ENCODE results near the gene CDC25B.
A peak's percentile ranks its signal among the peaks of the same experiment; 100 is the strongest.

Gene CDC25B

GRCh38 chr20:3803289-3803688, 7.2 kb downstream of the CDC25B start:
- Histone ChIP-seq H3K4me1 (ENCODE audit: control insufficient read depth, insufficient read depth, low read depth, low read length) (peaks cover 37% of the 10 kb centered on the region), H3K79me1 (replicated peaks; ENCODE audit: low read length, poor library complexity, severe bottlenecking) (peaks cover 15% of the 10 kb centered on the region), H2BK15ac (ENCODE audit: low read depth, poor library complexity, severe bottlenecking) (peak overlapping the region; percentile 37), H2BK120ac (ENCODE audit: low read depth, low read length) (no peak overlapping the region), H3K4me2 (ENCODE audit: low read length, poor library complexity, severe bottlenecking) (no peak overlapping the region), H4K8ac (ENCODE audit: low read length) (no peak overlapping the region), H3K14ac (ENCODE audit: low read length in 2 of 2) (no peak overlapping the region), H3K27me3 (ENCODE audit: control insufficient read depth in 1 of 2, insufficient read depth in 1 of 2, low read length in 2 of 2) (no peaks in the 10 kb centered on the region), H4K91ac (ENCODE audit: low read length) (peak overlapping the region; percentile 35), H3K36me3 (ENCODE audit: control insufficient read depth in 1 of 2, insufficient read depth in 2 of 2, low read depth in 1 of 2, low read length in 2 of 2) (peaks cover 62 to 79% of the 10 kb centered on the region in 2 experiments), H3K4me3 (ENCODE audit: insufficient read depth in 1 of 2, low read depth in 1 of 2, low read length in 2 of 2) (no peak overlapping the region), H3K9ac (ENCODE audit: low read length) (peak overlapping the region; percentile 1), H3K27ac (ENCODE audit: low read length, poor library complexity, severe bottlenecking) (no peak overlapping the region), H2AK5ac (ENCODE audit: low read length, severe bottlenecking) (no peak overlapping the region), H3K23ac (ENCODE audit: low read length in 2 of 2) (no peak overlapping the region), H3K9me3 (ENCODE audit: control insufficient read depth, low read length) (no peaks in the 10 kb centered on the region), H3K4ac (ENCODE audit: low read depth in 1 of 2, low read length in 2 of 2) (no peak overlapping the region), H2AFZ (ENCODE audit: low read depth, low read length) (no peak overlapping the region), H3K18ac (ENCODE audit: low read depth in 1 of 2, low read length in 2 of 2) (peak overlapping the region in 1 of 2 experiments; percentile 21), H2BK5ac (ENCODE audit: low read depth, low read length, poor library complexity, severe bottlenecking) (no peak overlapping the region), H2BK12ac (ENCODE audit: low read length in 2 of 2) (no peak overlapping the region)
- DNase-seq = no peak
- 92% methylated on average over 14 of the region's 14 CpGs for WGBS

GRCh38 chr20:3803854-3804253, 7.7 kb downstream of the CDC25B start:
- Histone ChIP-seq H4K8ac (ENCODE audit: low read length) (peak overlapping the region; percentile 43), H3K23ac (ENCODE audit: low read length in 2 of 2) (peak overlapping the region in 1 of 2 experiments; percentile 47), H2BK5ac (ENCODE audit: low read depth, low read length, poor library complexity, severe bottlenecking) (no peak overlapping the region), H3K36me3 (ENCODE audit: control insufficient read depth in 1 of 2, insufficient read depth in 2 of 2, low read depth in 1 of 2, low read length in 2 of 2) (peaks cover 57 to 74% of the 10 kb centered on the region in 2 experiments), H3K4me2 (ENCODE audit: low read length, poor library complexity, severe bottlenecking) (no peak overlapping the region), H2BK120ac (ENCODE audit: low read depth, low read length) (no peak overlapping the region), H2BK15ac (ENCODE audit: low read depth, poor library complexity, severe bottlenecking) (peak overlapping the region; percentile 3), H2AFZ (ENCODE audit: low read depth, low read length) (no peak overlapping the region), H3K4me3 (ENCODE audit: insufficient read depth in 1 of 2, low read depth in 1 of 2, low read length in 2 of 2) (no peak overlapping the region), H2BK12ac (ENCODE audit: low read length in 2 of 2) (peak overlapping the region in 1 of 2 experiments; percentile 76), H3K27me3 (ENCODE audit: control insufficient read depth in 1 of 2, insufficient read depth in 1 of 2, low read length in 2 of 2) (no peaks in the 10 kb centered on the region), H3K4me1 (ENCODE audit: control insufficient read depth, insufficient read depth, low read depth, low read length) (peaks cover 34% of the 10 kb centered on the region), H3K4ac (ENCODE audit: low read depth in 1 of 2, low read length in 2 of 2) (no peak overlapping the region), H3K9ac (ENCODE audit: low read length) (peak overlapping the region; percentile 1), H4K91ac (ENCODE audit: low read length) (peak overlapping the region; percentile 4), H2AK5ac (ENCODE audit: low read length, severe bottlenecking) (no peak overlapping the region), H3K18ac (ENCODE audit: low read depth in 1 of 2, low read length in 2 of 2) (peak overlapping the region in 1 of 2 experiments; percentile 40), H3K27ac (ENCODE audit: low read length, poor library complexity, severe bottlenecking) (no peak overlapping the region), H3K79me1 (replicated peaks; ENCODE audit: low read length, poor library complexity, severe bottlenecking) (peaks cover 11% of the 10 kb centered on the region), H3K9me3 (ENCODE audit: control insufficient read depth, low read length) (no peaks in the 10 kb centered on the region), H3K14ac (ENCODE audit: low read length in 2 of 2) (no peak overlapping the region)
- WGBS = 81% methylated on average over 6 of the region's 6 CpGs
- no peak for DNase-seq

- Histone ChIP-seq H2BK5ac (ENCODE audit: low read depth, low read length, poor library complexity, severe bottlenecking) (no peak overlapping the region), H3K36me3 (ENCODE audit: control insufficient read depth in 1 of 2, insufficient read depth in 2 of 2, low read depth in 1 of 2, low read length in 2 of 2) (peaks cover 55 to 69% of the 10 kb centered on the region in 2 experiments), H4K91ac (ENCODE audit: low read length) (peak overlapping the region; percentile 55), H3K27me3 (ENCODE audit: control insufficient read depth in 1 of 2, insufficient read depth in 1 of 2, low read length in 2 of 2) (no peaks in the 10 kb centered on the region), H3K4ac (ENCODE audit: low read depth in 1 of 2, low read length in 2 of 2) (peak overlapping the region in 1 of 2 experiments; percentile 17), H2AFZ (ENCODE audit: low read depth, low read length) (no peak overlapping the region), H3K4me1 (ENCODE audit: control insufficient read depth, insufficient read depth, low read depth, low read length) (peaks cover 30% of the 10 kb centered on the region), H3K4me2 (ENCODE audit: low read length, poor library complexity, severe bottlenecking) (no peak overlapping the region), H2BK12ac (ENCODE audit: low read length in 2 of 2) (peak overlapping the region in 1 of 2 experiments; percentile 76), H3K9ac (ENCODE audit: low read length) (no peak overlapping the region), H3K14ac (ENCODE audit: low read length in 2 of 2) (peak overlapping the region in 1 of 2 experiments; percentile 26), H3K23ac (ENCODE audit: low read length in 2 of 2) (no peak overlapping the region), H3K27ac (ENCODE audit: low read length, poor library complexity, severe bottlenecking) (no peak overlapping the region), H2AK5ac (ENCODE audit: low read length, severe bottlenecking) (no peak overlapping the region), H3K9me3 (ENCODE audit: control insufficient read depth, low read length) (no peaks in the 10 kb centered on the region), H2BK15ac (ENCODE audit: low read depth, poor library complexity, severe bottlenecking) (peak overlapping the region; percentile 3), H4K8ac (ENCODE audit: low read length) (no peak overlapping the region), H3K18ac (ENCODE audit: low read depth in 1 of 2, low read length in 2 of 2) (peak overlapping the region; percentile 34 to 69), H3K79me1 (replicated peaks; ENCODE audit: low read length, poor library complexity, severe bottlenecking) (peaks cover 10% of the 10 kb centered on the region), H2BK120ac (ENCODE audit: low read depth, low read length) (no peak overlapping the region), H3K4me3 (ENCODE audit: insufficient read depth in 1 of 2, low read depth in 1 of 2, low read length in 2 of 2) (no peak overlapping the region)
- DNase-seq = no peak
- WGBS = 90% methylated on average over 7 of the region's 11 CpGs
Observed at GRCh38 chr20:3804254-3804751, 8.2 kb downstream of the CDC25B start.

- H3K79me1 ChIP-seq (replicated peaks; ENCODE audit: low read length, poor library complexity, severe bottlenecking) = peaks cover 8% of the 10 kb centered on the region
- H4K91ac ChIP-seq (ENCODE audit: low read length) = peak overlapping the region; percentile 60
- peak overlapping the region; percentile 88 for H2BK120ac ChIP-seq (ENCODE audit: low read depth, low read length)
- no peaks in the 10 kb centered on the region for H3K9me3 ChIP-seq (ENCODE audit: control insufficient read depth, low read length)
- H2BK15ac ChIP-seq (ENCODE audit: low read depth, poor library complexity, severe bottlenecking) = no peak overlapping the region
- H3K9ac ChIP-seq (ENCODE audit: low read length) = peak overlapping the region; percentile 90
- peaks cover 55 to 65% of the 10 kb centered on the region in 2 experiments for H3K36me3 ChIP-seq (ENCODE audit: control insufficient read depth in 1 of 2, insufficient read depth in 2 of 2, low read depth in 1 of 2, low read length in 2 of 2)
- DNase-seq = no peak
- H3K27me3 ChIP-seq (ENCODE audit: control insufficient read depth in 1 of 2, insufficient read depth in 1 of 2, low read length in 2 of 2) = no peaks in the 10 kb centered on the region
- H3K4me2 ChIP-seq (ENCODE audit: low read length, poor library complexity, severe bottlenecking) = no peak overlapping the region
- 97% methylated on average over 9 of the region's 11 CpGs for WGBS
- H2AK5ac ChIP-seq (ENCODE audit: low read length, severe bottlenecking) = no peak overlapping the region
- peak overlapping the region in 1 of 2 experiments; percentile 90 for H2BK12ac ChIP-seq (ENCODE audit: low read length in 2 of 2)
- no peak overlapping the region for H4K8ac ChIP-seq (ENCODE audit: low read length)
- peak overlapping the region; percentile 31 to 92 for H3K18ac ChIP-seq (ENCODE audit: low read depth in 1 of 2, low read length in 2 of 2)
- H2AFZ ChIP-seq (ENCODE audit: low read depth, low read length) = no peak overlapping the region
- H3K4ac ChIP-seq (ENCODE audit: low read depth in 1 of 2, low read length in 2 of 2) = peak overlapping the region in 1 of 2 experiments; percentile 75
- no peak overlapping the region for H2BK5ac ChIP-seq (ENCODE audit: low read depth, low read length, poor library complexity, severe bottlenecking)
- H3K4me1 ChIP-seq (ENCODE audit: control insufficient read depth, insufficient read depth, low read depth, low read length) = peaks cover 25% of the 10 kb centered on the region
- H3K27ac ChIP-seq (ENCODE audit: low read length, poor library complexity, severe bottlenecking) = no peak overlapping the region
- H3K14ac ChIP-seq (ENCODE audit: low read length in 2 of 2) = peak overlapping the region in 1 of 2 experiments; percentile 35
- no peak overlapping the region for H3K4me3 ChIP-seq (ENCODE audit: insufficient read depth in 1 of 2, low read depth in 1 of 2, low read length in 2 of 2)
- H3K23ac ChIP-seq (ENCODE audit: low read length in 2 of 2) = peak overlapping the region in 1 of 2 experiments; percentile 17
Observed at GRCh38 chr20:3804781-3805180, 8.7 kb downstream of the CDC25B start.

Measured in mesenchymal stem cell (in vitro differentiated cells and primary cell).